GM18907 (cell line): ENCODE results near the gene CNTNAP5.

Experiments
- ATAC-seq: cut with Tn5 transposase; IDR thresholded peaks from one replicate; pipeline ENCODE4 v1.9.1; 2021; ENCODE audit warnings: mild to moderate bottlenecking, moderate library complexity; ENCODE audit not compliant: unreplicated experiment

The CNTNAP5 gene

GRCh38 chr2:124763611-124764010 is 738.5 kb downstream of the CNTNAP5 start:
- ATAC-seq = no peak

DNA sequence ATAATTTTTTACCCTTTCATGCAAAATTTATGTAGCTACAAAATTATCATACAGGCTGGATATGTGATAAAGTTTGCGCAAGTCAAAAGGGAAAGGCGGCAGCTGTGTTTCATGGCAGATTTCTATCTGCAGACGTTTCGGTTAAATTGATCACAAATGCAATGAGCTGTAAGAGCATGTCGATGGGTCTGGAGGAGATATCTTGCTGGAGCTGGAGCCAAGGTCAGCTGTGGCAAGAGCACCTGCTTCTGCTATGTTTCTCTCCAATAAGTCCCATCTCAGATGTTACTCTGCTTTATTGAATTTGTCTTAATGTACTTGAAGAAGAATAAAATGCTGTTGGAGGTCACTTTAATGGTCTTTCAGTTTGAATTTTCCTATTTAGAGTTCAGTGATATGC is 749.7 kb downstream of the CNTNAP5 start:
- no peak for ATAC-seq

DNA sequence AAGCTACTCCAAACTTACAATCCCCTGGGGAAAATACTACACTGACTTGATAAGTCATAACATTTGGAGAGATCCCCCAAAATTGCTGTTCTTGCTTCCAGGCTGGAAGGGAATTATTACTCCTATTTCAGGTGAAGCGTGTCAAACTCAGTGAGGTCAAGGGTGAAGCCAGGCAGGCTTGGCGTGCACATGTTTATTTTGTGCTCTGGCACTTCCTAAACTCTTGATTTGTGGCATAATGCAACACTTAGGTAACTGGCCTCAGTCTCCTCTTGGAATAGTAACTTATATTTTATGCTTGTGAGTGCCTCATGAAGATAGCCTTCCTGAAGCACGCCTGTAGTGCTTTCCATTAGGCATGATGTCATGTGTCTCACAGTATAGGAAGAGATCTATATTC is 751.2 kb downstream of the CNTNAP5 start:
- no peak for ATAC-seq

DNA sequence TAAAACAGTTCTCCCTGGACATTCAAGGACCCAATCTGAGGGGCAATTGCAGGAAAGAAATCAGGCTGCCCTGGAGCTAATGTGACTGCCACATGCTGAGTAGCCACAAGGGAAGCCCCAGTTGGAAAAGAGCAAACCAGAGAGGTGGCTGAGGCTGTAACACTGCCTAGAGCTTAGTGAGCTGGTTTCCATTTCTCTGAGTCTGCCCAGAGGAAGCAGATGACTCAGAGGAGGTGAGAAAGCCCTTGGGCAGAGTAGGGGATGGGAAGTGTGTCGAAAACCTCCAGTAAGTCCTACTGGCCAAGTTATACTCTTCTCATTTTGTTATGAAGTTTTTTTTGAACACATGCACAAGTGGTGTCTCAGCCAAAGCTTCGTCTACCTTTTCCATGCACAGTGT is 753.0 kb downstream of the CNTNAP5 start:
- no peak for ATAC-seq

DNA sequence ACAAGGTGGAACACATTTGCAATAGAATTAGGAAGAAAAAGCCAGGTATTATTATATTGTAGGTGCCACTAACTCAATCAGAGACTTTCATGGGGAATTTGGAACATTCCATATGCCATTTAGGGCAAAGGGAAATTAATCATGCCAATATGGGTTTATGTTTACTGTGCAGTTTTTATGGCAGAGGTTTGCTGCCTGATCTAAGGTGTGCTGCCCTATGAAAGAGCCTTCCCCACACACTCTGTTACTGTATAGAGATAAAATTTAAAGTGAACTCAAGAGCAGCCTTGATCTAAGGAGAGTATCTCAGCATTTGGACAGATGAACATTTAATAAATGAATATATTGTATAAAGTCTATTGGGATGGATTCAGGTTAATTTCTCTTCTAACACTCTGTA is 771.6 kb downstream of the CNTNAP5 start:
- ATAC-seq = no peak

- ATAC-seq = no peak
Measured at GRCh38 chr2:124797049-124797448, 772.0 kb downstream of the CNTNAP5 start.

DNA sequence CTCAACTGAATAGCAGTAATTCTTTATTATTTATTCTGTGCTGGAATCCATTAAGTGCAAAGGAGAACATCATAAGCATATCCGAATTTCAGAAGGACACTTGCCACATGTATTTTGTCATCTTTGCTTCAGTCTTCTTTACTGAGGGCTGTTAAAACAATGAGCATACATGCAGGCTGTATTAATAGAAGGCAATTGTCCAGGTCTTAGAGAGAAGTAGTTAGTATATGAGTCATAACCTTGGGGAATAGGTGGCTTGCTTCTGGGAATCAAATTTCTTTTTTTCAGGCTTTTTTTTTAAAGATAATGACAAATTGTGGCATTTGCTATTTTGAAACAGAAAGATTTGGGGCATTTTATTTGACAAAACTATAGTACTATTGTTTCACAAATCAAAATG is 773.5 kb downstream of the CNTNAP5 start:
- no peak for ATAC-seq

- peak; percentile 44 for ATAC-seq
Measured at GRCh38 chr2:124804014-124804940, 779.2 kb downstream of the CNTNAP5 start.

GRCh38 chr2:124805060-124805459 is 780.0 kb downstream of the CNTNAP5 start:
- peak; percentile 79 for ATAC-seq

DNA sequence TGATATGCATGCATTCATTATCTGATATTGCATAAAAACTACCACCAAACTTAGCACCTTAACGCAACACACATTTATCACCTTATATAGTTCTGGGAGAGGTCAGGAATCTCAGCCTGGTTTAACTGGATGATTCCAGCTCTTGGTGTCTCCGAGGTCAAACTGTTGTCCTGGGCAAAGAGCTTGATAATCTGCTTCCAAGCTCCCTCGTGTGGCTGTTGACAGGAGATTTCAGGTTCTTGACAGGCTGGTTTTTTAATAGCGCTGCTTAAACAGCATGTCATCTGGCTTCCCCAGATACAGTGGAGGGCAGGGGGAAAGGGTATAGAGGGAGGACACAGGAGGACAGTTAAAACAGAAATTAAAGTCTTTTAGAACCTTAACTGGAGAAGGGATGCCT is 785.0 kb downstream of the CNTNAP5 start:
- no peak for ATAC-seq

GRCh38 chr2:124814968-124815745 is 790.1 kb downstream of the CNTNAP5 start:
- no peak for ATAC-seq

GRCh38 chr2:124816007-124816406 is 790.9 kb downstream of the CNTNAP5 start:
- no peak for ATAC-seq

DNA sequence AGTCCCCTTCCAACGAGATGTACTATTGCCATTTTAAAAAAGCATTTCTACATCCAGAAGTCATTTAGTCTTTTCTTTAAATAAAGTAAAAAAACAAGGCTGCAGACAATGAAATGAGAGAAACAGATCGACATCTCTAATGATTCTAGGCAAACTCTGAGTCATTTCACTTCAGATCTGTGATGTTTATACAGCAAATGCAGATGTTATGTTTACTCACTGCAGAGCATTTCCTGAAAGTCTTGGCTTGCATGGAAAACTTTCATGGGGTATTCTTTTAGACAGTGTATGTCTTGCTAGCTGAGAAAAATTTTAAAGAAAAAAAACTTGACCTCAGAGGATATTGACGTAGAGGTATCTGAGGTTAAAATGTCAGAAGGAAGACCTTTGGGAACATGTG is 797.4 kb downstream of the CNTNAP5 start:
- no peak for ATAC-seq

GRCh38 chr2:124824441-124824840 is 799.4 kb downstream of the CNTNAP5 start:
- no peak for ATAC-seq

- no peak for ATAC-seq
Measured at GRCh38 chr2:124832521-124832920, 807.4 kb downstream of the CNTNAP5 start.

DNA sequence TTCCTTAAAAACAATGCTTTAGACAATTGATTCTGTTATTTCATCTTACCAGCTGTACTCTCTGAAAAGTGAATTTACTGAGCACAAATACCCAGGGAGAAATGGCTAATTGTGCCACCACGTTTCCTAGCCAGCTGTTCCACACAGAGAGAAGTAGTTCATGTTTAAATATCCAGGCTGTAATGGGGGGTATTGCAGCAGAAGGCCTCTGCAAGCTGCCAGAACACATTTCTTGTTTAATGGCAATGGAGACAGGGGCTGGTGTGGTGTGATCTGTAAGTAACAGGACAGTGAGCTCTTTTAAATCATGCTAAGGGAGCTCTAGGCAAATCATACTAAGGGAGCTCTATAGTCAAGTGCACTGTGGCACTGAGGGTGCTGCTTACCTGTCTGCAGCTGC is 809.2 kb downstream of the CNTNAP5 start:
- ATAC-seq = no peak

DNA sequence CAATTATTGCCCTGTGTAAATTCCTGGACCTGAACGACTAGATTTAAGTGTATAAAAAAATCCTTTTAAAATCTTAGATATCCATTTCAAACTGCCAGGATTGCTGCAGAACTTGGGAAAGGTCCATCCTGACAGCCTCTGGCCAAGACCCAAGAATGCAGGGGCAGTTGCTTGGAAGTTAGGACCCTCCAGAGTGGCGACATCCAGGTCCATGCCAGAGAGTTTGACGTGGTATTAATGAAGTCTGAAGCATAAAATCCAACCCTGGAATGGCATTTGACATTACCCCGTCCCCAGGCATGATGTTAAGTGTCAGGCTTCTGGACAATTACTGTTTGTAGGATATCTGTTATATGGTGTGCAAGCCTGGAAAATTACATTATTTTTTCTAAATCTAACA is 810.2 kb downstream of the CNTNAP5 start:
- ATAC-seq = no peak

- ATAC-seq = no peak
Measured at GRCh38 chr2:124836416-124836815, 811.3 kb downstream of the CNTNAP5 start.

DNA sequence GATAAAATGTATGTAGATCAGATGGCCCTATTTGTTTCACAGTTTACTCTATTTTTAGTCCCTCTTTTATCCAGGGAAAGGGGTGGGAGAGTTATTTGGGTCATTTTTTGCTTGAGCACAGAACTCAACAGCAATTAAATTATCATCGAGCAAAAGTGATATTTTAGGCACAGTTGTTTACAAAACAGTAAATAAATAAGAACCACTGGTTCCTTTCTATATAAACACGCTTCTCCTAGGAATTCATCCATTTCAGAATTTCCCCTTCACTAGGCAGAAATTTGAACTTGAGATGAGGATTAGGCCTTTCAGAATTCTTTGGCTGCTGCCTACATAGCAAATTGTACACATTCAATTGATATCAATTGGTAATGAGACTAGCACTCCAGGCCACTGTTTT is 812.4 kb downstream of the CNTNAP5 start:
- no peak for ATAC-seq

GRCh38 chr2:124838406-124838805 is 813.3 kb downstream of the CNTNAP5 start:
- ATAC-seq = no peak

- no peak for ATAC-seq
Measured at GRCh38 chr2:124867247-124867646, 842.2 kb downstream of the CNTNAP5 start.

DNA sequence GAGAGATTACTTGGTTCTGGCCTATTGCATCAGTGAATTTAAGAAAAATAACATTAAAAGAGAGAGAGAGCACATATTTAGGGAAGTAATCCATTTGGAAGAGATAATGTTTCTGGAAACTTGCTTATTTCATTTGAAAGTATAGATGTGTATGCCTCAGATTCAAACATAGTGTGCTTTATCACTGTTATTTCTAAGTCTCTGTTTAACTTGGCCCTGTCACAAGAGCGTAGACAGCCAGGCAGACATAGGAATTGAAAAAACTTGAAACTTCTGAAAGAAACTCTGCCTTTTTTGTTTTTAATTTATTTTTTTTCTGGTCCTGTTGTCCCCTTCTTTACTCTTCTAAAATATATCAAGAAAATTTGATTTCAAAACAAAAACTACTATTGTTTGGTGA is 849.1 kb downstream of the CNTNAP5 start:
- no peak for ATAC-seq
